Choroid plexus epithelial cell (primary cell): ENCODE results near the gene TXNIP.

Experiments used
- DNase-seq: peaks from one replicate; pipeline ENCODE4 v3.0.0-alpha.2; 2010; ENCODE audit warnings: low read depth
- H3K4me3 ChIP-seq: 2 replicates; pipeline ENCODE4 v1.5.1; 2011; ENCODE audit warnings: low read depth, mild to moderate bottlenecking, control low read depth, low read length, moderate library complexity
- CTCF ChIP-seq: conservative IDR thresholded peaks from 2 replicates; pipeline ENCODE4 v1.5.1; 2011; ENCODE audit warnings: low read depth, mild to moderate bottlenecking, control low read depth, inconsistent platforms, low read length, moderate library complexity

TXNIP gene

GRCh38 chr1:145983960-145984830 is 12.2 kb downstream of the TXNIP start:
- no peak overlapping the region for H3K4me3 ChIP-seq
- no peak for DNase-seq
- TF ChIP-seq CTCF: no peak

DNA sequence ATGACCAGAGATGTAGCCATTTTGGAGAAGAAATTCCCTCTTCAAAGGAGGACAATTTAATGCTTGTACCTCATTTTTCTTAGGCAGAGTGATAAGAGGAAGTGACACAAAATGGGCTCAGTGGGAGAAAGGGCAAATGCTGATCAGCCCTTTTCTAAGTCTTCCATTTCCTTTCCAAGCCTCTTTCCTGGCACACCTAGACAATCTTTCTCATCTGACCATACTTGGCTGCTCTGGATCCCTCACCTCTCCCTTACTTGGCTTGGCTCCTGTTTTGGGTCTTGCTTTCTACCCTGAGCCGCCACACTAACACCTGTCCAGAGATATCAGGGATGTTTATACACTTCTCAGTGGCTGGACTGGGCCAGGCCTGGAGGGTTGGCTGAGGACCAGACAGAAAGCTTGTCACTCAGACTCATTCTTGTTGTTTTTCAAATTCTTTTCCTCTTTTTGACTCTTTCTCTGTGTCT is 13.1 kb downstream of the TXNIP start:
- no peak overlapping the region for H3K4me3 ChIP-seq
- no peak for DNase-seq

DNA sequence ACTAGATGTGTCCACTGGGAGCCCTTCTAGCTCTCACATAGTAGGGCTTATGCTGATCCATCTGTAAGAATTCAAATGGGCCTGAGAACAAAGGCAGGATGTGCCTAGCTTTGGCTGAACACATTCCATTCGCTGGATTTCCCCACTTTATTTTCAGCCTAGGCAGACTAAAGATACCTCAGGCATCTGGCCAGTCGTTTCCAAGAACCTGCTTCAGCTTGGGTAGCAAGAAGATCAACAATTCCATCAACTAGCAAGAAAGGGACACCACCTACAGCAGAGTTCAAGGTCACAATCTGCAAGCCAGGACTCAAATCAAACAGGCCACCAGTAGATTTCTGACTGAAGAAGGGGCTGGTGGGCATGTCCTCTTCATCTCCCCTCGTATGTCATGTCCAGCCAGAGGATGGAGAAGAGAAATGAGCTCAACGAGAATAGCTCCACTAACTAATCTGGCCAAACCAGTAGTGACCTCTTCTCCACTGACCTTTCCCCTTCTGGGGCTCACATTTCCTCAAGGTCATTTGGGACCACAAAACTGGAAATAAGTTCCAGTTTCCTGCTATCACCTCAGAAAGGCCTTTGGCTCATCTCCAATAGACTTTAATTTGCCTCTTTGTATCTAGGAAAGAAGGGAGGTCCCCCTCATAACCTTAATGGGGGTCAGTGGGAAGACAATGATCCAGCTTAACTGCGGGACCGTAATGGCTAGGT is 14.2 kb downstream of the TXNIP start:
- DNase-seq: no peak
- H3K4me3 ChIP-seq: no peak overlapping the region
- no peak for TF ChIP-seq CTCF

More for the DNA sequence above, 13.1 kb downstream of the TXNIP start:
- TF ChIP-seq CTCF: no peak

DNA sequence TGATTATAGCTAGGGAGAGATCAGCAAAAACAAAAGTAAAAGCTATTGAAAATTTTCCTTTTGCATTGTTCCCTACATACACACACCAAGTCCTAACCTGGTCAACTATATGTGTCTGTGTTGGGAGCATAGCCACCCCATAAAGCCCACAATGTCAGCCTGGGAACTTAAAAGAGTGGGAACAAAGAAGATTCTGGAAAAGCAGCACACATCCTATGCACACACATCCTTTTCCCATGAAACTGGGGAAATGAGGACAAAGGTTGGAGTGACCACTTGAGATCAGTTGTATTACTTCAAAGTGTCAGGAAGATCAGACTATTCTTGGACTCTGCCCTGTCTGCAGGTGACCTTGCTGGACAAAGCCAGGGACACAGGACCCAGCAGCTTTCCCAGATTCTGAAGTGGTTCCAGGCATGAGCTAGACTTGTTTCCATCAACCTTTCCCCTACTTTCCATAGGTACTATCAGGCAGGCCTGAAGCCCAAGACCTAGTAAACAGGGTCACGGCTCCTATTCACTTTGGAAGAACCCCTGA is 15.9 kb downstream of the TXNIP start:
- DNase-seq: no peak
- no peak overlapping the region for H3K4me3 ChIP-seq
- no peak for TF ChIP-seq CTCF

DNA sequence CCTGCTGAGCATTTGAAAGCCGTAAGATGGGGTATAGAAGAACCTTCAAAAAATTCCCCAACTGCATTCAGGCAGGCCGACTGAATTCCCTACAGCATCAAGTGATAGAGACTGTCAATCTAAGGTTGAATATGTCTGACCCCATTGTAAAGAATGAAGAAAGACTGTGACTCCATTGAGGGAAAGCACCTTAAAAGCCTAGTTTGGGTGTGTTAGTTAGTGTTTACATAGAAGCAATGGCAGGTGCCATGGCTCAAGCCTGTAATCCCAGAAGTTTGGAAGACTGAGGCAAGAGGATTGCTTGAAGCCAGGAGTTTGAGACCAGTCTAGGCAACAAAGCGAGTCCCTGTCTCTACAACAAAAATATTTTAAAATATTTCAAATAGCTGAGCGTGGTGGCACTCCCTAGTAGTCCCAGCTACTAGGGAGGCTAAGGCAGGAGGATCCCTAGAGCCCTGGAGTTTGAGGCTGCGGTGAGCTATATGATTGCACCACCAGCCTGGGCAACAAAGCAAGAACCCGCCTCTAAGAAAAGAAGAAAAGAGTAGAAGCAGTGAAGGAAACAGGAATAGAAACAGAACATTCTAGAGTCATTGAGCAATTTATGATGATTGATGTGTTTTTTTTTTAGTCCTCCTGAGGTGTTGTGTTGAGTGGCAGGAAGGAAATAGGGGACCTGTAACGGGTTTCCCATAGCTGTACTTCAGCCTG is 16.5 kb downstream of the TXNIP start:
- TF ChIP-seq CTCF: no peak
- peak; percentile 58 for DNase-seq
- H3K4me3 ChIP-seq: no peak overlapping the region

- DNase-seq: peak; percentile 100
- TF ChIP-seq CTCF: peak; percentile 46
- H3K4me3 ChIP-seq: peak overlapping the region; percentile 31
Observed at GRCh38 chr1:145978854-145979745, 17.3 kb downstream of the TXNIP start.
